Measurements from ENCODE around the gene LENG8. TPM values are rescaled to one million over a fixed set of nuclear protein-coding genes. Genes with fewer than 3 reads are reported as not detected.

LENG8 gene
- total RNA-seq, result 132 TPM

DNA sequence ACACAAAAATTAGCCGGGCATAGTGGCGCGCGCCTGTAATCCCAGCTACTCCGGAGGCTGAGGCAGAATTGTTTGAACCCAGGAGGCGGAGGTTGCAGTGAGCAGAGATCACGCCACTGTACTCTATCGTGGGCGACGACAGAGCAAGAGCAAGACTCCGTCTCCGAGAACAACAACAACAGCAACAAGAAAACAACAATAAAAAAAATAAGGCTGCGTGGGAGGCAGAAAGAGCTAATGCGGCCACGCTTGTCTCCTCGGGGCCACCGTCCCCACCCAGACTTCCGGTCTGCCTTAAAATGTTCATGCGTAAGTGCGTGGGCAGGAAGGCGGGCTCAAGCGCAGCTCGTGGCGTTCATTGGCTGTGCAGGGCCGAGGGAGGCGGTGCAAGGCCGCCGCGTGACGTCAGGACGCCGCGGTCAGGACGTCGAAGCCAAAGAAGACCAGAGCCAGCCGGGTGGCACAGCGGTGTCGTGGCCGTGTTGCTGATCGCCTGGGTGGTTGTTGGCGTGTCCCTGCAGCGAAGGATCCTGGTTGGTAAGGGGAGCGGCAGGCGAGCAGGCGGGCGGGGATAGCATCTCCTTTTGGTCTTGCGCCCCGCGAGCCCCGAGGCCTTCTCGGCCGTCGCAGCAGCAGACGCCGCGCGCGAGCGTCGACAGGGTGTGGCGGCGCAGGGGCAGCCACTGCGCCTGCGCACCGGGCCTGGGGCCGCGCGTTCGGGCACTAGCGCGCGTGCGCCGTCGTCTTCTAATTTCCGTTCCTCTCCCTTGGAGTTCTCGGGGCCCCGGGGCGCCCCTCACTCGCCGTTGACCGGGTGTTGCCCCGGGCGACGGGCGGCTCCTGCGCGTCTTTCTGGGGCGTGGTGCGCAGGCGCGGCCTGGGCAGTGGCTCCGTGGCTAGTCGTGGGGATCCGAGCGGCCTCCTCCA, at the start of gene LENG8:
TSS of gene LENG8 (plus strand) at position 426 of the 927 bp plus-strand sequence. CDS start 2,146 bp downstream, outside the sequence.

GRCh38 chr19:54415208-54415900, 33.6 kb upstream of the LENG8 start, which contains the start of gene TTYH1:
Gene TTYH1, plus strand, starts transcription at chr19:54415464. Its CDS starts 89 bp downstream, at chr19:54415553.

GRCh38 chr19:54463531-54464043, 14.6 kb downstream of the LENG8 start, which contains the start of gene LENG9:
Gene LENG9, minus strand, starts transcription at chr19:54463778. Its CDS starts 252 bp downstream, at chr19:54463526.

DNA sequence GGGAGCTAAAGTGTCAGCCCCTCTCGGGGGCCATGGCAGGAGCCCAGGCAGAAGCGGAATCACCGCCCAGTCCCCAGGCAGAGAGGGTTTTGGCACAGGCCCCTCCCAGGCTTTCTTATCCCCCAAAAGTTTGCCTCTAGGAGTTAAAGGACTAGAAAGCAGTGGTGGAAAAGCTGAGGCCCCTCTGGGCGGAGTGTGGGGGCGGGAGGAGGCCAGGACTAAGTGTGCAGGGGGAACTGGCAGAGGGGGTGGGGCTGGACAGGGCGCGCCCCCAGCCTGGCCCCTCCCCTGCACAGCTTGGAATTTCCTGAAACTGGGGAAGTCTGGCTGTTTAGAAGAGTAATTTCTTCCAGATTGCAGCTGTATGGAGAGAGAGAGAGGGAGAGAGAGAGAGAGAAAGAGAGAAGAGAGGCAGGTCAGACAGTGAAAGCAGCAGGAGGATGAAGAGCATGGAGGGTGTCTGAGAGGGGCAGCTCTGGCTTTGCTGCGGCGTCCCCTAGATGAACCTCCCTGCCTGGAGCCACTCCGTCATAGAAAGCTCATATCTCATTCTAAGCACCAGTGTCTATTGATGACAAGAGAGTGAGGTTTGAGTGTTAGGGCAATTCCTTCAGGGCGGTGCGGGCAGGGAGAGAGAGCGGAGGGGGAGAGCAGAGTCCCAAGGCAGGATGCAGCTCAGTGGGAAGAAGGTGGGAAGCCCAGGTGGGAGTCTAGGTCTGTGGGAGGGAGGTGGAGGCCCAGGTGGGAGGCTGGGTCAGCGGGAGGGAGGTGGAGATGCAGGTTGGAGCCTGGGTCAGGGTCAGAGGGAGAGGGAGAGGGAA, 24.3 kb downstream of the LENG8 start, which contains the start of gene CDC42EP5:
TSS of gene CDC42EP5 (minus strand) at position 226 of the 821 bp plus-strand sequence. CDS start 7,749 bp downstream, outside the sequence.

GRCh38 chr19:54502518-54503048, 53.6 kb downstream of the LENG8 start, which contains the start of gene LAIR2:
Gene LAIR2, plus strand, starts transcription at chr19:54502831. Its CDS starts 88 bp downstream, at chr19:54502919.

Other genes starting within 250 kb of the LENG8 start
- gene RPS9, start 248.3 kb upstream of the LENG8 start, total RNA-seq, result 1,536 TPM
- 9.2 TPM for gene LILRB3, start 226.2 kb upstream of the LENG8 start, total RNA-seq
- gene LILRA6, start 206.4 kb upstream of the LENG8 start, total RNA-seq, result 0.66 TPM
- gene LILRB5, start 191.9 kb upstream of the LENG8 start, total RNA-seq, result 2.1 TPM
- 1.2 TPM for gene LILRB2, start 168.1 kb upstream of the LENG8 start, total RNA-seq
- gene LILRA5, start 136.0 kb upstream of the LENG8 start, total RNA-seq, result 0.93 TPM
- gene LILRA4, start 110.0 kb upstream of the LENG8 start, total RNA-seq, result not detected
- gene LAIR1, start 84.3 kb upstream of the LENG8 start, total RNA-seq, result 5.1 TPM
- 99.3 TPM for gene TTYH1, start 33.7 kb upstream of the LENG8 start, total RNA-seq
- gene LENG9, start 14.6 kb downstream of the LENG8 start, total RNA-seq, result 2.7 TPM
- 16.4 TPM for gene CDC42EP5, start 24.1 kb downstream of the LENG8 start, total RNA-seq
- not detected for gene LAIR2, start 53.6 kb downstream of the LENG8 start, total RNA-seq
- gene LILRA2, start 124.6 kb downstream of the LENG8 start, total RNA-seq, result not detected
- 0.22 TPM for gene LILRA1, start 144.4 kb downstream of the LENG8 start, total RNA-seq
- 0.71 TPM for gene LILRB1, start 181.3 kb downstream of the LENG8 start, total RNA-seq
- gene LILRB4, start 213.8 kb downstream of the LENG8 start, total RNA-seq, result 0.71 TPM